ENCODE data around the gene CBX8. TPM values are rescaled to one million over a fixed set of nuclear protein-coding genes. Genes with fewer than 3 reads are reported as not detected.
A peak's percentile ranks its signal among the peaks of the same experiment; 100 is the strongest.

CBX8 gene
- total and polyA plus RNA-seq, 2 of the 8 experiments (the other 6 are each of a cell fraction or from before 2014, with no cell fraction given) = 0.09 to 2.1 TPM

DNA sequence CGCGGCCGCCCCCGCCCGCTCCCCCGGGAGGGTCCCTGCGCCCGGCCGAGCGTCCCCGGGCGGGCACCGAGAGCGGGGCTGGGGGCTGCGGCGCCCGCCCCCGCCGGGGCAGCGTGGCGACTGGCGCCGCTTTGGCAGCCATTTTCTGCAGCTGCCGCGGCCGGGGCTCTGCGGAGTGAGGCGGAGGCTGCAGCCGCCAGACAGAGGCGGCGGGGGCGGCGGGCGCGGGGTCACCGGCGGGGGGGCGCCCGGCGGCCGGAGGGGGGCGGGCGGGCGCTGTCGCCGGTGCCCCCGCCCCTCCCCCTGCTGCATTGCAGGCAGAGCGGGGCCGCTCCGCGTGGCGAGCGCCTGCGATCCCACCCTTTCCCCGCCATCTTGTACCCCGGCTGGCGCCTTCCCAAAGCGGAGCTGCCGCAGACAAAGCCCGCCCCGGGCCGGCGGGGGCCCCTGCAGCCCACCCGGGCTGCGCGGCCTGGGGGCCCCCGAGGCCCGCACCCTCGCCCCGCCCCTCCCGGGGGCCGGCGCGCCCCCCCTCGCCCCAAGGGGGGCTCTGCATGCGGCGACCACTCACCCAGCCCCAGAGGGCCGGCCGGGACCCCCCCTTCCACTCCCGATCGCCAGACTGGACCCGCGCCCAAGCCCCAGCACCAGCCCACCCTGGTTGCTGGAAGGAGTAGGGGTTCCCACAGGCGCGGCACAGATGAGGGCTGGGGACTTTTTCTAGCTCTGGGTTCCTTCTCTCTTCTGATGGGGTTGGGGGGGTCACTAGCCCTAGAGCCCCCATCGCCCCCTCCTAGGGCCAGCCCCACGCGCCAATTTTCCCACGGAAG is 16.6 kb upstream of the CBX8 start:
- Histone ChIP-seq H3K14ac (ENCODE audit: insufficient read length) (no peak overlapping the region), H3K23ac (ENCODE audit: insufficient read length) (no peak overlapping the region), H2BK20ac (ENCODE audit: low read length) (no peak overlapping the region), H4K91ac (replicated peaks; ENCODE audit: insufficient read length, low read length) (peak overlapping the region; percentile 59), H3K23me2 (ENCODE audit: low read depth, low read length) (peaks cover 6% of the 10 kb centered on the region; the same call in 1 of the 2 replicates), H3K18ac (ENCODE audit: extremely low read depth, low read length) (peak overlapping the region; percentile 78), H4K8ac (ENCODE audit: extremely low read depth, insufficient read depth, low read length) (peak overlapping the region; percentile 74; the same call in 1 of the 2 replicates), H3K4me1 (replicated peaks in 1 of 4; ENCODE audit: control insufficient read depth in 3 of 4, insufficient read depth in 4 of 4, low read length in 3 of 4) (peaks cover 0 to 41% (median 35%) of the 10 kb centered on the region in 4 experiments; a peak in 6 of 7 replicates), H3K79me1 (ENCODE audit: low read depth, low read length) (no peaks in the 10 kb centered on the region), H3K4me3 (ENCODE audit: extremely low read depth in 1 of 4, insufficient read depth in 2 of 4, low read depth in 3 of 4, low read length in 4 of 4) (peak overlapping the region in 1 of 4 experiments; percentile 53; a peak in 2 of 8 replicates), H3K27ac (ENCODE audit: low read depth, low read length) (no peak overlapping the region), H3K27me3 (replicated peaks in 1 of 4; ENCODE audit: control insufficient read depth in 3 of 4, extremely low read depth in 1 of 4, insufficient read depth in 3 of 4, low read length in 3 of 4) (peaks cover 86 to 95% (median 93%) of the 10 kb centered on the region in 4 experiments), H2BK120ac (replicated peaks; ENCODE audit: low read depth, low read length) (no peak overlapping the region), H3K4me2 (ENCODE audit: insufficient read depth in 1 of 2, low read depth in 2 of 2, low read length in 2 of 2) (peak overlapping the region; percentile 57 to 65; a peak in 3 of 4 replicates), H2BK12ac (ENCODE audit: low read depth, low read length) (no peak overlapping the region), H2AK5ac (ENCODE audit: low read depth, low read length) (no peak overlapping the region), H2BK15ac (ENCODE audit: low read length) (no peak overlapping the region), H3K36me3 (ENCODE audit: control insufficient read depth in 2 of 4, insufficient read depth in 4 of 4, low read length in 3 of 4) (peaks cover 0 to 15% (median 0%) of the 10 kb centered on the region in 4 experiments; a peak in 1 of 8 replicates), H3K79me2 (ENCODE audit: control insufficient read depth in 1 of 2, insufficient read depth in 2 of 2, low read length in 2 of 2) (no peaks in the 10 kb centered on the region), H3K9ac (replicated peaks in 1 of 4; ENCODE audit: extremely low read depth in 1 of 4, low read depth in 3 of 4, low read length in 3 of 4) (no peak overlapping the region), H2AFZ (ENCODE audit: low read length) (no peak overlapping the region), H3K56ac (replicated peaks; ENCODE audit: insufficient read length, low read depth, low read length) (no peak overlapping the region), H4K5ac (ENCODE audit: insufficient read length, low read depth, low read length) (no peak overlapping the region), H3K4ac (replicated peaks; ENCODE audit: insufficient read length, low read depth, low read length) (peak overlapping the region; percentile 59), H4K20me1 (replicated peaks in 1 of 2; ENCODE audit: control insufficient read depth in 1 of 2, insufficient read depth in 2 of 2, low read length in 2 of 2) (peaks cover 0 to 16% of the 10 kb centered on the region in 2 experiments), H2BK5ac (ENCODE audit: low read depth, low read length) (no peak overlapping the region; the same call in 1 of the 2 replicates), H3K9me3 (ENCODE audit: insufficient read depth in 2 of 2, low read depth in 1 of 2, low read length in 1 of 2) (no peaks in the 10 kb centered on the region)
- ChIA-PET CTCF (ENCODE audit: partially characterized antibody) (interaction anchor here (0.9 to 24.7 kb wide), 9 partner anchors 8 to 110 kb away, joined by 6 to 576 read pairs (median 9); partner anchors contain the start of genes CBX4 and CBX8), POLR2A (ENCODE audit: partially characterized antibody) (interaction anchor here (0.9 to 24.0 kb wide), 14 partner anchors 8 to 136 kb away, joined by 3 to 374 read pairs (median 6); partner anchors contain the start of genes CBX4 and CBX8)
- no CpG with 5 or more reads among the region's 89 CpGs for WGBS, 2 experiments (ENCODE audit: extremely low coverage in 1 of 2, insufficient coverage in 1 of 2, insufficient read length in 1 of 2, insufficient replicate concordance in 2 of 2, low coverage in 1 of 2, low lambda C conversion rate in 2 of 2, missing lambda C conversion rate in 1 of 2)
- no peak for FAIRE-seq
- peak in 1 of 2 experiments; percentile 63 for DNase-seq (ENCODE audit: low read depth in 1 of 2, low spot score in 2 of 2)
- TF ChIP-seq SIN3A (conservative IDR thresholded peaks at IDR 0.05 in 1 of 2, IDR thresholded peaks at IDR 0.05 in 1 of 2; ENCODE audit: low read depth in 1 of 2, low read length in 2 of 2) = no peak
- TF ChIP-seq CBX5 (IDR thresholded peaks at IDR 0.05; ENCODE audit: low read depth, low read length) = no peak
- peak; percentile 34; the same call in 1 of the 2 replicates for TF ChIP-seq TAF1 (IDR thresholded peaks at IDR 0.05; ENCODE audit: low read depth, low read length)
- TF ChIP-seq YY1 (IDR thresholded peaks at IDR 0.05; ENCODE audit: low read depth, low read length) = peak; percentile 88; the same call in 1 of the 2 replicates
- no peak for TF ChIP-seq RAD21 (IDR thresholded peaks at IDR 0.05 in 1 of 2, conservative IDR thresholded peaks at IDR 0.05 in 1 of 2; ENCODE audit: low read depth in 2 of 2, low read length in 2 of 2)
- TF ChIP-seq, protein P1, sequence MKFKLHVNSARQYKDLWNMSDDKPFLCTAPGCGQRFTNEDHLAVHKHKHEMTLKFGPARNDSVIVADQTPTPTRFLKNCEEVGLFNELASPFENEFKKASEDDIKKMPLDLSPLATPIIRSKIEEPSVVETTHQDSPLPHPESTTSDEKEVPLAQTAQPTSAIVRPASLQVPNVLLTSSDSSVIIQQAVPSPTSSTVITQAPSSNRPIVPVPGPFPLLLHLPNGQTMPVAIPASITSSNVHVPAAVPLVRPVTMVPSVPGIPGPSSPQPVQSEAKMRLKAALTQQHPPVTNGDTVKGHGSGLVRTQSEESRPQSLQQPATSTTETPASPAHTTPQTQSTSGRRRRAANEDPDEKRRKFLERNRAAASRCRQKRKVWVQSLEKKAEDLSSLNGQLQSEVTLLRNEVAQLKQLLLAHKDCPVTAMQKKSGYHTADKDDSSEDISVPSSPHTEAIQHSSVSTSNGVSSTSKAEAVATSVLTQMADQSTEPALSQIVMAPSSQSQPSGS (IDR thresholded peaks at IDR 0.05; ENCODE audit: low read length) = no peak
- no peak for TF ChIP-seq SRF (IDR thresholded peaks at IDR 0.05; ENCODE audit: low read depth, low read length)
- TF ChIP-seq SP4 (IDR thresholded peaks at IDR 0.05; ENCODE audit: low read length) = no peak
- TF ChIP-seq RFX5 (IDR thresholded peaks at IDR 0.05; ENCODE audit: borderline replicate concordance, low read depth, low read length) = no peak

All from H1 (cell line).